Measurements from ENCODE around the gene C17orf114.
A peak's percentile ranks its signal among the peaks of the same experiment; 100 is the strongest.

Gene C17orf114

DNA sequence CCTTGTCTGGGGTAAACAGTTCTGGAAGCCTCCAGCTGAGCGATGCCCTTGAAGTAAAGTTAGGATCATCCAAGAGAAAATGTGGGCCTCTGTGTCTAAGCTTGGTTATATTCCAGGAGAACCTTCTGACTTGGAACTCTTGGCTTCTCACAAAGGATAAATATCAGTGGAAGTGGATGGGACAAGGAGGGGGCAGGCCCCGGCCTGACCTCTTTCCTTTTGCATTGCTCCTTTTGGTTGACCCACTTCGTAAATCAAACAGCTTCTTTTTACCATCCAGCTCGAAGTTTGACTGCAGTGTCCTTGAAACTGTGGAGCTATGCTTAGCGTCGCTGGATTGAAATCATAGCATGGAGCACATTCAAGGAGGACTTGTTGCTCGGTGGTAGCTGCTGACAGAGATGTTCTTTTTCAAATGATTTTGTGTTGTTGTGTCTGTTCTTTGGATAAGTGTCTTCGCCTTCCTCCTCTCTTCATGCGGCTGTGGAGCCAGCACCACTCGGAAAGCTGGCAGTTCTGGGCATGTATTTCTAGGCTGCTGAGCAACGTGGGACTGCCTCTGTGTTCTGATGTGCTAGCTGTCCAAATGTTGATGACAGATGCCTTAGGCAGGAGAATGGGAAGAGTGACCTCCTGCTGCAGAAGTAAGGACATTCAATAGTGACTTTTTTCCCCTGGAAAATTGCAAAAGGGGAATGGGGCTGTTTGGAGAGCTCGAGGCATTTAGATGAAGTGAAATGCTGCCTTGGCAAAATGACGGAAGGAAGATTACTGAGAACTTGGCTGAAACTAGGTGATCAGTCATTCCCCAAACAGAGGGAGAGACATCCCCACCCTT is 35.6 kb upstream of the C17orf114 start:
- H3K4me3 Mint-ChIP-seq (ENCODE audit: unreplicated experiment) = no peak overlapping the region

DNA sequence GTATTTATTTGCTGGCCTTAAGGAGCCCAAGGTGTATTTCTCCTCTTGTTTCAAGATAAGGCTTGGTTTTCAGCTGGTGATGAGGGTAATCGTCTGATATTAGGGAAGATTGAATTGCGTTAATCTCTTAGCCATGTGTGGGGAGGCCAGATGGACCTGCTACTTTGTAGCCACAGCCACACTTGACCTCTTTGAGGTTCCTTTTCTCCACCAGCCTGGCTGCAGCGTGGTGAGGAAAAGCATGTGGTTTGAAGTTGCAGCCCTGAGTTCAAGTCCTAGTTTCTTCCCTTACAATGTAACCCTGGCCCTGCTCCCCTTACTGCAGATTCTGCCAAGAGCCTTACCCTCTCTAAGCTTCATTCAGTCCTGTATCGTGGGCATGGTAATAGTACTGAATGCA is 34.1 kb upstream of the C17orf114 start:
- no peak for TF ChIP-seq CTCF (IDR thresholded peaks at IDR 0.05; ENCODE audit: unreplicated experiment)

More for the DNA sequence above, 35.6 kb upstream of the C17orf114 start:
- Mint-ChIP-seq H3K4me1 (ENCODE audit: insufficient read depth, unreplicated experiment) (peaks cover 52% of the 10 kb centered on the region), H3K9me3 (ENCODE audit: unreplicated experiment) (no peaks in the 10 kb centered on the region), H3K27me3 (ENCODE audit: insufficient read depth, unreplicated experiment) (no peaks in the 10 kb centered on the region), H3K36me3 (ENCODE audit: insufficient read depth, unreplicated experiment) (peaks cover 30% of the 10 kb centered on the region), H3K27ac (ENCODE audit: low read depth, unreplicated experiment) (no peak overlapping the region)
- intact Hi-C loops (cut with micrococcal nuclease) = no loop called here
- no peak for TF ChIP-seq CTCF (IDR thresholded peaks at IDR 0.05; ENCODE audit: unreplicated experiment)
- BruUV-seq (replicated peaks) = no TSS peak
- ChIA-PET CTCF (interaction anchor here (0.5 to 1.9 kb wide), 3 partner anchors 11 to 51 kb away, joined by 3 to 8 read pairs (median 3); partner anchors contain the start of gene VMO1), POLR2A (interaction anchor here (0.9 to 8.9 kb wide), 3 partner anchors 11 to 31 kb away, joined by 4 to 211 read pairs (median 50); no protein-coding TSS in a partner anchor)
- DNase-seq (ENCODE audit: unreplicated experiment) = no peak

DNA sequence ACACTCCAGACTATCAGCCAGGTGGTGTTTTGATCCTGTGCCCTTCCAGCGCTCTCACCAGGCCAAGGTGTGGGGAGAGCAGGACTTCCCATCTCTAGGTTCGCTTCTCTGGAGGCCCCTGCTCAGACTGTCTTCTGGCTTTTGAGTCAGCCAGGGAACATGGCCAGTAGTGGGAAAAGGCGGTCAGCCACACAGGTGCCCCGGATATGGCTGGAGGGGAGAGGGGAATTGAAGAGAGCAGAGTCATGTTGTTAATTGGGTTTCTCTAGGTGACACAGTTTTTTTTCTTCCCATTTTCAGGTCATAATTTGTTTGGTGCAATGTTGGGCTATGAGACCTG is 32.5 kb upstream of the C17orf114 start:
- ChIA-PET CTCF (interaction anchor here (0.7 to 1.5 kb wide), 5 partner anchors 10 to 57 kb away, joined by 3 to 5 read pairs (median 3); no protein-coding TSS in a partner anchor), POLR2A (interaction anchor here (0.7 to 8.9 kb wide), 21 partner anchors 11 to 297 kb away, joined by 3 to 211 read pairs (median 4); partner anchors contain the start of genes ARRB2, PLD2 and PSMB6)
- intact Hi-C loops (cut with micrococcal nuclease) = loop anchor here (2.0 kb wide), 2 partner anchors 14 to 48 kb away; no protein-coding TSS in a partner anchor
- Mint-ChIP-seq H3K4me3 (ENCODE audit: unreplicated experiment) (peak overlapping the region; percentile 94), H3K4me1 (ENCODE audit: insufficient read depth, unreplicated experiment) (peaks cover 39% of the 10 kb centered on the region), H3K27me3 (ENCODE audit: insufficient read depth, unreplicated experiment) (no peaks in the 10 kb centered on the region), H3K9me3 (ENCODE audit: unreplicated experiment) (no peaks in the 10 kb centered on the region), H3K27ac (ENCODE audit: low read depth, unreplicated experiment) (peak overlapping the region; percentile 76), H3K36me3 (ENCODE audit: insufficient read depth, unreplicated experiment) (peaks cover 21% of the 10 kb centered on the region)
- BruUV-seq (replicated peaks) = no TSS peak
- no peak for TF ChIP-seq CTCF (IDR thresholded peaks at IDR 0.05; ENCODE audit: unreplicated experiment)
- DNase-seq (ENCODE audit: unreplicated experiment) = no peak

More for the DNA sequence above, 34.1 kb upstream of the C17orf114 start:
- peaks cover 21% of the 10 kb centered on the region for H3K36me3 Mint-ChIP-seq (ENCODE audit: insufficient read depth, unreplicated experiment)
- H3K4me3 Mint-ChIP-seq (ENCODE audit: unreplicated experiment) = peak overlapping the region; percentile 94
- no TSS peak for BruUV-seq (replicated peaks)
- POLR2A ChIA-PET = interaction anchor here (0.6 to 8.9 kb wide), 4 partner anchors 13 to 46 kb away, joined by 3 to 211 read pairs (median 26); no protein-coding TSS in a partner anchor
- DNase-seq (ENCODE audit: unreplicated experiment) = no peak
- H3K27me3 Mint-ChIP-seq (ENCODE audit: insufficient read depth, unreplicated experiment) = no peaks in the 10 kb centered on the region
- peak overlapping the region; percentile 76 for H3K27ac Mint-ChIP-seq (ENCODE audit: low read depth, unreplicated experiment)
- peaks cover 52% of the 10 kb centered on the region for H3K4me1 Mint-ChIP-seq (ENCODE audit: insufficient read depth, unreplicated experiment)
- CTCF ChIA-PET = interaction anchor here (1.2 to 1.5 kb wide), 2 partner anchors 12 to 22 kb away, joined by 3 to 4 read pairs; no protein-coding TSS in a partner anchor
- no peaks in the 10 kb centered on the region for H3K9me3 Mint-ChIP-seq (ENCODE audit: unreplicated experiment)
- intact Hi-C loops (cut with micrococcal nuclease) = no loop called here
